GM21423 (cell line): ENCODE measurements around the gene CEP72.
"Not testable (repeated sequence)": the region's sequence is repeated elsewhere in the genome, so short reads cannot be mapped to it uniquely, and the experiment has no call there.

ENCODE experiments used
- ATAC-seq: cut with Tn5 transposase; IDR thresholded peaks from one replicate; pipeline ENCODE4 v1.9.1; 2021; ENCODE audit warnings: mild to moderate bottlenecking, moderate library complexity; ENCODE audit not compliant: unreplicated experiment

The CEP72 gene

DNA sequence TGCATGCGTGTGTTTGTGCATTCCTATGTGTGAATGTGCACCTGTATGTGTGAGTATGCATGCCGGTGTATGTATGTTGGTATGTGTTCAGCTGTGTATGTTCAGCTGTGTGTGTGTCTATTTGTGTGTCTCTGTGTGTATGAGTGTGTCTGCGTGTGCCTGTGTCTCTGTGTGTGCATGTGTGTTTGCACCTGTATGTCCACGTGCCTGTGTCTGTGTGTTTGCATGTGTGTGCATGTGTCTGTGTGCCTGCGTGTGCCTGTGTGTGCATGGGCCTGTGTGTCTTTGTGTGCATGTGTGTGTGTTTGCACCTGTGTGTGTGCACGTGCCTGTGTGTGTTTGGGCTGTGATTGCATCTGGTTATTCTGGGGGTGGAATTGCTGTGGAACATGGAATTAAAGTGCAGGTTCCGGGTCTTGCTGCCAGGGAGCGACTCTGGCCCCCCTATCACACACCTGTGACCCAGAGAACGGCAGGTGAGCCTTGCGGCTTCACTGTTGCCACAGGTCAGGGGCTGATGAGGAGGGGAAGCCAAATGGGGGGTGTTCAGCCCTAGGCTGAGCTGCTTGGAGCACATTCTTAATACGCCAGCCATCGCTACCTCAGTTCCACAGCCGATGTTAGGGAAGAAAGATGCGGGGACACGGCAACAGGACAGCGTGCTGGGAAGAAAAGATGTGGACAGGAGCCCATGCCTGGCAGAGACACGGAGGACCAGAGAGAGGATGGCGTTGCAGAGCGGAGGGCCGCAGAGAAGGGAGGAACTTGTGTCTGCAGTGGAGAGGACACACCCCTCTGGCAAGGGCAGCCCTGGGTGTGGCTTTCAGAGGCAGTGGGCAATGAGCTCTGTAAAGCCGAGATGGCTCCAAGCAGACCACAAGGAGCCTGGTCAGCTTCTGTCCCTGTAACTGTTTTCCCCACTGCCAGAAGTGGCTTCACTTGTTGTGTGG, 84.9 kb downstream of the CEP72 start:
- ATAC-seq, result not testable (repeated sequence)
